ENCODE data around the gene ZSCAN29. TPM values are rescaled to one million over a fixed set of nuclear protein-coding genes. Genes with fewer than 3 reads are reported as not detected.

The ZSCAN29 gene
- total RNA-seq, 4 donors from 2014 or later, result 11.1 to 30.4 (median 19.1) TPM

DNA sequence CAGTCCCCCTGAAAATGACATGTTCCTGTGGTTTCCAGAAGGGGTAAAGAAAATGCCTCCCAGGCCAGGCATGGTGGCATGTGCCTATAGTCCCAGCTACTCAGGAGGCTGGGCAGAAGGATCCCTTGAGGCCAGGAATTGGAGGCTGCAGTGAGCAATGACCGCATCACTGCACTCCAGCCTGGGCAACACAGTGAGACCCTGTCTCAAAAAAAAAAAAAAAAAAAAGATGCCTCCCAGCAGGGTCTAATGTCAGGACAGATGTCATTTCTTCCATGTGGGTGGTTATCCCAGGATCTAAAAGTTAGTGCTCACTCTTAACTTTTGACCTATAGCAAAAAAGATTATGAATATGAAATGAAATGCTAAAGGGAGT, 53.9 kb downstream of the ZSCAN29 start:
- H3K27me3 ChIP-seq, result peaks cover 0 to 57% (median 0%) of the 10 kb centered on the region in 4 donors
- TF ChIP-seq CTCF (IDR thresholded peaks at IDR 0.05), result no peak
- no peak for TF ChIP-seq POLR2A (IDR thresholded peaks at IDR 0.05)
- peak overlapping the region in 1 of 4 donors; percentile 19 for H3K27ac ChIP-seq
- no peaks in the 10 kb centered on the region for H3K9me3 ChIP-seq
- no peak for DNase-seq
- H3K4me3 ChIP-seq, result no peak overlapping the region
- WGBS, 2 donors, result 90 to 100% methylated on average over 1 of the region's 1 CpG
- H3K4me1 ChIP-seq, result peaks cover 0 to 7% (median 0%) of the 10 kb centered on the region in 3 donors
- intact Hi-C loops (cut with DNase I), result no loop called here
- no peaks in the 10 kb centered on the region for H3K36me3 ChIP-seq

GRCh38 chr15:43316016-43316970, 54.5 kb downstream of the ZSCAN29 start:
- Histone ChIP-seq H3K4me3 (no peak overlapping the region), H3K4me1 (peaks cover 0 to 7% (median 0%) of the 10 kb centered on the region in 3 donors), H3K36me3 (no peaks in the 10 kb centered on the region), H3K27me3 (peaks cover 0 to 64% (median 0%) of the 10 kb centered on the region in 4 donors), H3K9me3 (no peaks in the 10 kb centered on the region), H3K27ac (peak overlapping the region in 2 of 4 donors; percentile 7 to 15)
- TF ChIP-seq CTCF (IDR thresholded peaks at IDR 0.05), result no peak
- no peak for TF ChIP-seq POLR2A (IDR thresholded peaks at IDR 0.05)
- DNase-seq, result no peak
- WGBS, 2 donors, result 29 to 39% methylated on average over 4 to 6 of the region's 6 CpGs
- intact Hi-C loops (cut with DNase I), result no loop called here

DNA sequence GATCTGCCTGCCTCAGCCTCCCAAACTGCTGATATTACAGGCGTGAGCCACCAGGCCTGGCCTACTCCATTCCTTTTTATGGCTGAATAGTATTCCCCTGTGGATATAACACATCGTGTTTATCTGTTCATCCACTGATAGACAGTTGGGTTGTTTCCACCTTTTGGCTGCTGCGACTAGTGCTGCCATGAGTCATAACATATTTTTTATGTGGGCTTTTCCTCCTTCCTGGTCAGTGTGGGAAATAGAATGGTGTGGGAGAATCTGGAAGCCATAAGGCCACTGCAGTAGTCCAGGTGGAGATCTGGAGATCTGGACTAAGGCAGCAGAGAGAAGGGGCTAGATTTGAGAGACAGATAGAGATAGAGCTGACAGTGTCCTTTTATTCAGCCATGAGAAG, 56.7 kb downstream of the ZSCAN29 start:
- Histone ChIP-seq H3K27ac (no peak overlapping the region), H3K4me1 (peaks cover 0 to 7% (median 0%) of the 10 kb centered on the region in 3 donors), H3K36me3 (no peaks in the 10 kb centered on the region), H3K9me3 (no peaks in the 10 kb centered on the region), H3K27me3 (peaks cover 0 to 73% (median 0%) of the 10 kb centered on the region in 4 donors), H3K4me3 (no peak overlapping the region)
- intact Hi-C loops (cut with DNase I), result no loop called here
- DNase-seq, result no peak
- WGBS, 2 donors, result 38 to 52% methylated on average over 3 of the region's 3 CpGs
- no peak for TF ChIP-seq POLR2A (IDR thresholded peaks at IDR 0.05)
- no peak for TF ChIP-seq CTCF (IDR thresholded peaks at IDR 0.05)

- Histone ChIP-seq H3K27me3 (peaks cover 0 to 83% (median 0%) of the 10 kb centered on the region in 4 donors), H3K9me3 (no peaks in the 10 kb centered on the region), H3K4me3 (no peak overlapping the region), H3K36me3 (no peaks in the 10 kb centered on the region), H3K27ac (no peak overlapping the region), H3K4me1 (peaks cover 0 to 7% (median 0%) of the 10 kb centered on the region in 3 donors)
- no peak for TF ChIP-seq CTCF (IDR thresholded peaks at IDR 0.05)
- no peak for TF ChIP-seq POLR2A (IDR thresholded peaks at IDR 0.05)
- 40 to 57% methylated on average over 1 to 4 of the region's 4 CpGs for WGBS, 2 donors
- no peak for DNase-seq
- intact Hi-C loops (cut with DNase I), result no loop called here
These were observed 58.5 kb downstream of the ZSCAN29 start for GRCh38 chr15:43312378-43312777.

Other genes starting within 250 kb of the ZSCAN29 start
- gene TMEM62, start 237.5 kb downstream of the ZSCAN29 start, total RNA-seq, result 10 to 100 TPM; 15.8 to 49.2 (median 22.1) TPM
- gene CCNDBP1, start 185.6 kb downstream of the ZSCAN29 start, total RNA-seq, result 10 to 100 TPM; 36.5 to 78.4 (median 71.5) TPM
- gene EPB42, start 150.0 kb downstream of the ZSCAN29 start, total RNA-seq, result not detected
- gene TGM5, start 104.1 kb downstream of the ZSCAN29 start, total RNA-seq, result 10 to 100 TPM in 3 of 4 donors, 1 to 10 TPM in 1; 6.7 to 36.1 (median 15.6) TPM
- gene TGM7, start 68.8 kb downstream of the ZSCAN29 start, total RNA-seq, result under 1 TPM in 1 of 4 donors, not detected in 3; 0.97 TPM
- gene LCMT2, start 40.5 kb downstream of the ZSCAN29 start, total RNA-seq, result 1 to 10 TPM; 5.2 to 8.1 (median 6.7) TPM
- gene TUBGCP4, start 58 bp upstream of the ZSCAN29 start, total RNA-seq, result 10 to 100 TPM; 12.7 to 21.2 (median 20.8) TPM
- 10 to 100 TPM; 11.9 to 27.6 (median 20.6) TPM for gene TP53BP1, start 122.1 kb upstream of the ZSCAN29 start, total RNA-seq
- gene MAP1A, start 146.6 kb upstream of the ZSCAN29 start, total RNA-seq, result 1 to 10 TPM in 2 of 4 donors, under 1 TPM in 2; 0.53 to 5.9 (median 2.3) TPM
- gene PPIP5K1, start 219.2 kb upstream of the ZSCAN29 start, total RNA-seq, result 10 to 100 TPM; 21.4 to 33.0 (median 26.7) TPM
- 100 to 1,000 TPM in 2 of 4 donors, 10 to 100 TPM in 2; 60.7 to 159 (median 87.4) TPM for gene CKMT1B, start 223.0 kb upstream of the ZSCAN29 start, total RNA-seq
- gene STRC, start 247.8 kb upstream of the ZSCAN29 start, total RNA-seq, result 1 to 10 TPM in 1 of 4 donors, under 1 TPM in 1, not detected in 2; 0.03 to 1.1 TPM